Activated naive CD8-positive, alpha-beta T cell (primary cell): ENCODE measurements around the gene ARHGEF11.

Source experiments
- H3K27ac Mint-ChIP-seq: one replicate; pipeline ENCODE4 v1.8.0; 2021; ENCODE audit warnings: mixed read lengths
- H3K27me3 Mint-ChIP-seq: one replicate; pipeline ENCODE4 v1.8.0; 2021; ENCODE audit warnings: mixed read lengths
- H3K36me3 Mint-ChIP-seq: one replicate; pipeline ENCODE4 v1.8.0; 2021; ENCODE audit warnings: mixed read lengths
- H3K4me1 Mint-ChIP-seq: one replicate; pipeline ENCODE4 v1.8.0; 2021; ENCODE audit warnings: low read depth, mixed read lengths
- H3K4me3 Mint-ChIP-seq: one replicate; pipeline ENCODE4 v1.8.0; 2021; ENCODE audit warnings: mild to moderate bottlenecking, mixed read lengths
- H3K9me3 Mint-ChIP-seq: one replicate; pipeline ENCODE4 v1.8.0; 2021; ENCODE audit warnings: low read depth, mixed read lengths

Gene ARHGEF11

DNA sequence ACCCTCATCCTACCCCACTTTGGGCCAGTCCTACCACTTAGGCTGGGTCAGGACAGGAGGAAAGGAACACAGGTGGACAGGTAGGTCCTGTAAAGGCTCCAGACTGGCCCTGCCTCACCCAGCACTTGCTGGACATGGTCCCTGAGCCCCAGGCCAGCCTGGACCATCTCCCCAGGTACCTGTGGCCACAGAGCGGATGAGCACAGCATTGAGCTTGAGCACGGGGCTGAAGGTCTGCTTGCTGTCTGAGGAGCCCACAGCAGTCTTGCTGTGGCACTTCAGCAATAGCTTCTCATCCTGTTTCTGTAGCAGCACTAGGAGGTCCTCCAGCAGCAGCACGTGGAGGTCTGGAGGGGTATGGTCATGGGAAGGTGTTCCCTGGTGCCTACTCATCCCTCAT lies 101.8 kb downstream of the ARHGEF11 start:
- no peaks in the 10 kb centered on the region for H3K27me3 Mint-ChIP-seq
- H3K36me3 Mint-ChIP-seq, result peaks cover 5% of the 10 kb centered on the region
- H3K9me3 Mint-ChIP-seq, result no peaks in the 10 kb centered on the region
- no peak overlapping the region for H3K27ac Mint-ChIP-seq
- no peaks in the 10 kb centered on the region for H3K4me1 Mint-ChIP-seq
- no peak overlapping the region for H3K4me3 Mint-ChIP-seq

GRCh38 chr1:156942576-156942975 lies 103.0 kb downstream of the ARHGEF11 start:
- Mint-ChIP-seq H3K27ac (no peak overlapping the region), H3K27me3 (no peaks in the 10 kb centered on the region), H3K36me3 (peaks cover 5% of the 10 kb centered on the region), H3K4me3 (no peak overlapping the region), H3K4me1 (no peaks in the 10 kb centered on the region), H3K9me3 (no peaks in the 10 kb centered on the region)

GRCh38 chr1:156942176-156942575 lies 103.4 kb downstream of the ARHGEF11 start:
- no peaks in the 10 kb centered on the region for H3K9me3 Mint-ChIP-seq
- no peaks in the 10 kb centered on the region for H3K27me3 Mint-ChIP-seq
- H3K27ac Mint-ChIP-seq, result no peak overlapping the region
- H3K4me3 Mint-ChIP-seq, result no peak overlapping the region
- peaks cover 5% of the 10 kb centered on the region for H3K36me3 Mint-ChIP-seq
- H3K4me1 Mint-ChIP-seq, result no peaks in the 10 kb centered on the region

DNA sequence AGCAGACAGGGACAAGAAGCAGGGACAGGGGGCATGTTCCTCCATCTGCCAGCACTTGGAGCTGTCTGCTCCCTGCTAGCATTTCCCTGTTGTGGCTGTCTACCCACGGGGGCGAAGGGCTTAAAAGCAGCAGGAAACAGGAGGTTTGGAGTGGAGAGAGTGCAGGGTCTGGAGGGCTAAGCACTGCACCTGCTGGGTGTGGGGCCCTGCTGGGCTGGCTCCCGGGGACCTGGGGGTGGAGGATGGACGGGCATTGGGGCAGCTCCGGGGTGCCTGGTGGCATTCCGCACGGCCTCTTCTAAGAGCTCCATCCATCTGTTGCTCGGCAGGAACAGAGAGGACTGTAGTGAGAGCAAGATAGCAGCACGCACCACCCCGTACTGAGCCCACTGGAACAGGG lies 103.9 kb downstream of the ARHGEF11 start:
- no peaks in the 10 kb centered on the region for H3K9me3 Mint-ChIP-seq
- no peaks in the 10 kb centered on the region for H3K27me3 Mint-ChIP-seq
- peaks cover 5% of the 10 kb centered on the region for H3K36me3 Mint-ChIP-seq
- no peaks in the 10 kb centered on the region for H3K4me1 Mint-ChIP-seq
- H3K27ac Mint-ChIP-seq, result no peak overlapping the region
- H3K4me3 Mint-ChIP-seq, result no peak overlapping the region

DNA sequence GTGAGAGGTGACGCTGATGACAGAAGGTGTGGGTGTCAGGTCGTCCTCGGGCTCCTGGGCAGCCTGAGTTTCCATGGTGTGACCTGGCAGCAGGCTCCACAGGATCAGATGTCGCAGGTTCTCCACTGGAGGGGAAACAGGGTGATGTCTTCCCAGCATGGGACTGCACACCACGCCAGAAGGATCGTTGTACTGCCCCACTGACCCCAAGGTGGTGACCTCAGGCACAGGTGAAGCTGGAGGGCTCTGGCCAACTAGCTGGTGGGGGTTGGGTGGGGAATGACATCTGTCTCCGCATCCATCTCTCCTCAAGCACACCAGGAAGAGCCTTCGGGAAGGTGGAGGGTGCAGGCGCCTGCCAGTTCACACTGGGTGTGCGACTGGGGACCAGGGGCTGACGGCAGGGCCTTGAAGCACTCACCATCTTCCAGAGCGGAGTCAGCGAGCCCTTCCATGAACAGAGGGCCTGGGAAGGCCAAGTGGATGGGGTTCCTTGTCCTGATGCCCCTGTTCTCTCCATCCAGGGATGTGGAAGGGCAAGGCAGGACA lies 105.7 kb downstream of the ARHGEF11 start:
- H3K36me3 Mint-ChIP-seq, result peaks cover 2% of the 10 kb centered on the region
- H3K27me3 Mint-ChIP-seq, result no peaks in the 10 kb centered on the region
- H3K9me3 Mint-ChIP-seq, result no peaks in the 10 kb centered on the region
- no peak overlapping the region for H3K27ac Mint-ChIP-seq
- no peak overlapping the region for H3K4me3 Mint-ChIP-seq
- H3K4me1 Mint-ChIP-seq, result no peaks in the 10 kb centered on the region

DNA sequence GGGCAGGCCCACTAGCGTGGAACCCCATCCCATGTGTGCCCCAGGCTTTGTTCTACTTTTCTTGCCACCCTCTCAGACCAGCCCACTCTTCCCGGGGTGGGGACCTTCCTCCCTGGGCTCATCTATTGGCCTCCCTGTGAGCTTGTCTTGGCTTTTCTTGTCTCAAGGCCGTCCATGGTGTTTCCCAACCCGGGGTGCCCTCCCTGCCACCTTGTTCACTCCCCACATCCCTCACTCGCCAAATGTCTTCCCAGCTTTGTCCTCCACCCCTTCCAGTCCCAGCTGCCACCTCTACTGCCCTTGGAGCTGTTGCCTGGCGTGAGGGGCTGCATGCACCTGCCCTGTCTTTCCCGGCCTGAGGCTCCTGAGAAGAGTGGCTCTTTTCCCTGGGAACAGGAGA lies 106.7 kb downstream of the ARHGEF11 start:
- no peak overlapping the region for H3K4me3 Mint-ChIP-seq
- no peaks in the 10 kb centered on the region for H3K27me3 Mint-ChIP-seq
- H3K4me1 Mint-ChIP-seq, result no peaks in the 10 kb centered on the region
- no peak overlapping the region for H3K27ac Mint-ChIP-seq
- H3K9me3 Mint-ChIP-seq, result no peaks in the 10 kb centered on the region
- no peaks in the 10 kb centered on the region for H3K36me3 Mint-ChIP-seq

DNA sequence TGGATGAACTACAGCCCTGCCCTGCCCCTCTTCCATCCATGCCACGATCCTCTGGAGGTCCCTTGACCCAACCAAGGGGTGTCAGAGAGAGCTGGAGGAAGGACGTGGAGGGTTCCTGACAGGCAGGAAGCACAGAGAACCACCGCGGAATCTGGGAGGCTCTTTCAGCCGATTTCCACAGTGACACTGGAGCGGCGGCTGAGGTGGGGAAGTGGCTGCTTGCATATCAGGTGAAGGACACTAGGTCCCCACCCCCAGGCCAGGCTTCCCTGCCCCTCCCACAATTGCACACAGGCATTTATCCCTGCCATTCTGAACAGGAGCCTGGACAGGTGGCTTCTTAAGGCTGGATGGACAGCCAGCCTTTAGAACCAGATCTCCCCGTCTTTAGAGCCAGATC lies 107.7 kb downstream of the ARHGEF11 start:
- Mint-ChIP-seq H3K27me3 (no peaks in the 10 kb centered on the region), H3K36me3 (no peaks in the 10 kb centered on the region), H3K27ac (no peak overlapping the region), H3K9me3 (no peaks in the 10 kb centered on the region), H3K4me1 (no peaks in the 10 kb centered on the region), H3K4me3 (no peak overlapping the region)

- no peak overlapping the region for H3K27ac Mint-ChIP-seq
- no peaks in the 10 kb centered on the region for H3K4me1 Mint-ChIP-seq
- H3K4me3 Mint-ChIP-seq, result no peak overlapping the region
- H3K36me3 Mint-ChIP-seq, result no peaks in the 10 kb centered on the region
- H3K27me3 Mint-ChIP-seq, result peaks cover 1% of the 10 kb centered on the region
- no peaks in the 10 kb centered on the region for H3K9me3 Mint-ChIP-seq
These were observed 108.8 kb downstream of the ARHGEF11 start for GRCh38 chr1:156936721-156937220.

- Mint-ChIP-seq H3K27me3 (peaks cover 7% of the 10 kb centered on the region), H3K4me1 (no peaks in the 10 kb centered on the region), H3K4me3 (no peak overlapping the region), H3K9me3 (no peaks in the 10 kb centered on the region), H3K36me3 (no peaks in the 10 kb centered on the region), H3K27ac (no peak overlapping the region)
These were observed 109.4 kb downstream of the ARHGEF11 start for GRCh38 chr1:156936191-156936590.

- H3K4me1 Mint-ChIP-seq, result no peaks in the 10 kb centered on the region
- H3K27ac Mint-ChIP-seq, result no peak overlapping the region
- peaks cover 13% of the 10 kb centered on the region for H3K27me3 Mint-ChIP-seq
- no peaks in the 10 kb centered on the region for H3K36me3 Mint-ChIP-seq
- H3K9me3 Mint-ChIP-seq, result no peaks in the 10 kb centered on the region
- H3K4me3 Mint-ChIP-seq, result no peak overlapping the region
These were observed 109.9 kb downstream of the ARHGEF11 start for GRCh38 chr1:156935505-156936128.

DNA sequence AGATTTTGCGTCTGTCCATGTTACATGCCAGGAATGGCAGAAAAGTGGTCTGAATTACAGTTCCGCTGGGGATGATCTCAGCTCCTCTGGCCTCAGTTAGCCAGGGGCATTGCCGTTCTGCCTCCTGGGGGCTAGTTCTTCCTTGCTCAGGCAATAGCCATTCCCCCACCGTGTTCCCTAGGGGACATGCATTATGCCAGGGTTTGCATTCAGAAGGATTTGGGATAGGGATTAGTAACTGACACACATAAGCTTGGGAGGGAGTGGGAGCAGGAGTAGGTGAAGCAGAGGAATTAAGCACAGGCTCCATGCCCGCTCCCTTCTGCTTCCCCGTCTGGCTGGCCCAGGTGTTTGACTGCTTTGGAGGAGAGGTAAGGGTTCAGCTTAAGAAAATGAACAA lies 112.4 kb downstream of the ARHGEF11 start:
- H3K4me1 Mint-ChIP-seq, result peaks cover 2% of the 10 kb centered on the region
- H3K36me3 Mint-ChIP-seq, result no peaks in the 10 kb centered on the region
- H3K9me3 Mint-ChIP-seq, result no peaks in the 10 kb centered on the region
- H3K4me3 Mint-ChIP-seq, result no peak overlapping the region
- no peak overlapping the region for H3K27ac Mint-ChIP-seq
- peaks cover 23% of the 10 kb centered on the region for H3K27me3 Mint-ChIP-seq

DNA sequence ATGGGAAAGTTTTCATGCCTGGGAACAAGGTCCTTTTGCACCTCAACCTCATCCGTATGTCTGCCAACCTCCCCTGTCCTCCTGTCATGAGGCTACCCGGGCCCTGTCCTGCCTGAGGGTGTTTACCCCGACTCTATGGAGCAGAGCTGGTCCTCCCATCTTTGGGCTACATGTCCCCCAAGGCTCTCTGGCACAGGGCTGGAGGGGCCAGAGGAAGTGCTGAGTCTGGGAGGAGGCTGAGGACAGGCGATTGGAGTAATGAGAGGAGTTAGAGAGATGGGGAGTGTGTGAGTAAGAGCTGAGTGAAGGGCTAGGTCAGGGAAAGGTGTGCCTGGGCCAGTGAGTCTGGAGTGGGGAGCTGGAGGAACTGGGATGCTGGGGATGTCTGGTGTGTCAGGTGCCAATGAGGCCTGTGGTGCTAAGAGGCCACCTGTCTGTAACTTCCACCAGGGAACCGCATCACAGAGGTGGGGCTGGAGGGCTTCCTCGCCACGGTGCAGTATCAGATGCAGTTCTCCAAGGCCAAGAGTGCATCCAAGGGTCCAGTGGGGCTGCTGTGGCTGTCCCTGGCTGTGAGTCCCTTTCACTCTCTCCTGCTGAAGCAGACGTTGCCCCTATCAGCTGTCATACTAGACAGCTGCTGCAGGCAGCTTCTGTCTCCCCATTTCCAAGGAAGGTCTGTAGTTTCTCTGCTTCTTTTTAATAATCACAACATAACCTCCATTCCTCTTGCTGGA lies 113.4 kb downstream of the ARHGEF11 start:
- peaks cover 29% of the 10 kb centered on the region for H3K27me3 Mint-ChIP-seq
- no peaks in the 10 kb centered on the region for H3K36me3 Mint-ChIP-seq
- no peaks in the 10 kb centered on the region for H3K9me3 Mint-ChIP-seq
- peaks cover 8% of the 10 kb centered on the region for H3K4me1 Mint-ChIP-seq
- no peak overlapping the region for H3K4me3 Mint-ChIP-seq
- H3K27ac Mint-ChIP-seq, result no peak overlapping the region

- no peaks in the 10 kb centered on the region for H3K9me3 Mint-ChIP-seq
- H3K4me3 Mint-ChIP-seq, result no peak overlapping the region
- H3K27ac Mint-ChIP-seq, result no peak overlapping the region
- H3K36me3 Mint-ChIP-seq, result no peaks in the 10 kb centered on the region
- H3K27me3 Mint-ChIP-seq, result peaks cover 31% of the 10 kb centered on the region
- H3K4me1 Mint-ChIP-seq, result peaks cover 13% of the 10 kb centered on the region
These were observed 114.2 kb downstream of the ARHGEF11 start for GRCh38 chr1:156931211-156931952.

DNA sequence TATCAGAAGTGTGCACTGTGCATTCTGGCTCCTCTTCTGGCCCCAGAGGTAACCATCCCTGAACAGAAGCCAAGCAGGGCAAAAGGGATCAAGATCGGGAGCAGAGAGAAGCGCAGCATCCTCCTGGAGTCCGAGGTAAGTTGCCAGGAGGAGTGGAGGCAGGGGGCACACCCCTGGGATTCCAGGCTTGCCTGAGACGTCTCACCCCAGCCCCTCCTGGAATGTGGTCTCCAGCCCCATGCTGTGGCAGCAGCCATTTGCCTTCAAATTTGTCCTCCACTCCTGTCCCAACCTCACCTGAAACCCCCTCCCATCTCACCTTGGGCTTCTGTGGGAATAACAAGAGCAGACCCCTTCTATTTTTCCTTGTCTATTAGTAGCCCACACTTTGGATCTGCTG lies 115.1 kb downstream of the ARHGEF11 start:
- Mint-ChIP-seq H3K27me3 (peaks cover 39% of the 10 kb centered on the region), H3K4me1 (peaks cover 20% of the 10 kb centered on the region), H3K9me3 (no peaks in the 10 kb centered on the region), H3K36me3 (no peaks in the 10 kb centered on the region), H3K4me3 (no peak overlapping the region), H3K27ac (no peak overlapping the region)

- Mint-ChIP-seq H3K27me3 (peaks cover 42% of the 10 kb centered on the region), H3K36me3 (no peaks in the 10 kb centered on the region), H3K9me3 (no peaks in the 10 kb centered on the region), H3K27ac (no peak overlapping the region), H3K4me1 (peaks cover 20% of the 10 kb centered on the region), H3K4me3 (no peak overlapping the region)
These were observed 115.8 kb downstream of the ARHGEF11 start for GRCh38 chr1:156929596-156930238.
